ENCODE results near the gene NR1I3.

Gene NR1I3

DNA sequence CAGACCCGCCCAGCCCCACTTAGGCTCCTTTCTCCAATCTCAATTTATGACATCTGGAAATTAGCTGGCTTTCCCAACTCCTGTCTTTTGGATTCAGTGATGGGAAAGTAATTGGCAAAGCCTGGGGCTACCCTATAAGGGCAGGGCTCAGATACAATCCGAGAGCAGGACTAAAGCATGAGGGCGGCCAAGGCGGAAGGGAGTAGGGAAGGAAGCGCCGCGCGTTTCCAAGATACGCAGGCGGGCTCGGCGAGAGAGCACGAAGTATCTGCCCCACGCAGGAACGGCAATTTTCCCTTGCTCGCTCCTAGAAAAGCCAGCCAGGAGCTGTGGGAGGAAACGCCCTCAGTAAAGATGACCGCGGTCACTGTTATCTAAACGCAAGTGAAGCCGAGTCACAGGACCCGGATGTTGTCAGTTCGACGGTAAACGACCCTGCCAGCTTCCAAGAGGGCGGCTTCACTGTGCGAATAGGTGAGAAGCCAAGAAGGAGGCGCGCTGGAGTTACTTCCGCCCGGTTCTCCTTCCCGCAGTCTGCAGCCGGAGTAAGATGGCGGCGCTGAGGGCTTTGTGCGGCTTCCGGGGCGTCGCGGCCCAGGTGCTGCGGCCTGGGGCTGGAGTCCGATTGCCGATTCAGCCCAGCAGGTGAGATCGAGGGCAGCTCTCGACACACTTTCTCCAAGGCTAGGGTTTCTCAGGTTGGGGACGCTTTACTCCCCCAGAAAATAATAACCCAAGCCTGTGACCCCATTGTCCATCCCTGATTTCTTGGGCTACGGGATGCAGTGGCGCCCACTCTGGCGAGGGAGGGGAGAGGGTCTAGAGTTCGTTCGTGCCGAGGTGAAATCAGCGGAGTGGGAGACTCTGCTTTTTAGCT, 35.9 kb downstream of the NR1I3 start, which contains the start of gene NDUFS2:
Gene NDUFS2 (plus strand): TSS at position 532 of the 877 bp plus-strand sequence. CDS start 19 bp downstream, at position 551.
- Histone ChIP-seq H3K27me3 (ENCODE audit: control insufficient read depth, insufficient read depth, low read length, poor library complexity, severe bottlenecking) (no peaks in the 10 kb centered on the region), H3K9me3 (ENCODE audit: control insufficient read depth, low read length) (no peaks in the 10 kb centered on the region), H3K4me3 (ENCODE audit: insufficient read depth, low read depth, low read length) (peak within 1 kb of the TSS; percentile 97), H3K4me1 (ENCODE audit: control insufficient read depth, insufficient read depth, low read length) (peaks cover 45% of the 10 kb centered on the region), H3K27ac (ENCODE audit: insufficient read depth, low read depth, low read length, poor library complexity, severe bottlenecking) (peak within 1 kb of the TSS; percentile 81), H3K36me3 (ENCODE audit: control insufficient read depth, insufficient read depth, low read length) (peaks cover 19% of the 10 kb centered on the region)
- 6 to 7% methylated on average over 53 of the region's 53 CpGs for WGBS, 2 experiments

DNA sequence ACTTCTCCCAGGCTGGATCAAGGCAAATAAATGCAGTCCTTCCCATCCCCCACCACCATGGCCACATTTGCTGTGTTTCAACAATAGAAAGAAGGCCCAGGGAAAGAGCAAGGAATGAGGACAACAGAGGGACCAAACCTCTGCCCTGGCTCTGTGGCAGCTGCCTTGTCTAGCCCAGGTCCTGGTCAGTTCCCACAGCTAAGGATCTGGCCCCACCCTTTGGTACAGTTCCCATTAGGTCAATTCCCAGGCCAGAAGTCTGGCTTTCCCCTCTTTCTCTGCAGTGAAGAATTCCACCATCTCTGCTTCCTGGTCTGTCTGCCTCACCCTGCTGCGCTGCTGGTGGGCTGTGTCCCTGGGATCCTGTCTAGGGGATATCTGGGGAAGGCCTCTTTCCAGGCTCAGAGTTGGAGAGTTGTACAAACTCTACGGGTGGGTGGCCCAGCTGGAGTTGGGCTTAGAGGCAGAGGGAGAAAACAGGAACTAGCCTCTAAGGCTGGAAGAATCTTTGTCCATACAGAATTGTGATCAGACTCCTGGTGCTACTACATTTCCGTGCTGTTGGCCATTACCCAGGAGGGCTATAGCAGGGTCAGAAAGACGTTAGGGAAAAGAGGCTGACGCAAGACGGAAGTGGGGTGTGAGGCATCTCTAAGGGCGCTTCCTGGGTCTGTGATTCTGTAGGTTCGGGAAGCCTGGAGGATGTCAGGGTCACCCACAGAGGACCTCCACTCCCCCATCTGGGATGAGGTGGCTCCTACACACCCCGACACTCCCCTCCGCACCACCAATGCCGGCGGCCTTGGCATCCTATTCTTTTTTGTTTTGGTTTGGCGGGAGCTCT, 36.8 kb downstream of the NR1I3 start:
- Histone ChIP-seq H3K36me3 (ENCODE audit: control insufficient read depth, insufficient read depth, low read length) (peaks cover 11% of the 10 kb centered on the region), H3K27me3 (ENCODE audit: control insufficient read depth, insufficient read depth, low read length, poor library complexity, severe bottlenecking) (no peaks in the 10 kb centered on the region), H3K9me3 (ENCODE audit: control insufficient read depth, low read length) (no peaks in the 10 kb centered on the region), H3K27ac (ENCODE audit: insufficient read depth, low read depth, low read length, poor library complexity, severe bottlenecking) (peak overlapping the region; percentile 81), H3K4me1 (ENCODE audit: control insufficient read depth, insufficient read depth, low read length) (peaks cover 53% of the 10 kb centered on the region), H3K4me3 (ENCODE audit: insufficient read depth, low read depth, low read length) (no peak overlapping the region)
- WGBS, 2 experiments = 88 to 89% methylated on average over 13 of the region's 13 CpGs

DNA sequence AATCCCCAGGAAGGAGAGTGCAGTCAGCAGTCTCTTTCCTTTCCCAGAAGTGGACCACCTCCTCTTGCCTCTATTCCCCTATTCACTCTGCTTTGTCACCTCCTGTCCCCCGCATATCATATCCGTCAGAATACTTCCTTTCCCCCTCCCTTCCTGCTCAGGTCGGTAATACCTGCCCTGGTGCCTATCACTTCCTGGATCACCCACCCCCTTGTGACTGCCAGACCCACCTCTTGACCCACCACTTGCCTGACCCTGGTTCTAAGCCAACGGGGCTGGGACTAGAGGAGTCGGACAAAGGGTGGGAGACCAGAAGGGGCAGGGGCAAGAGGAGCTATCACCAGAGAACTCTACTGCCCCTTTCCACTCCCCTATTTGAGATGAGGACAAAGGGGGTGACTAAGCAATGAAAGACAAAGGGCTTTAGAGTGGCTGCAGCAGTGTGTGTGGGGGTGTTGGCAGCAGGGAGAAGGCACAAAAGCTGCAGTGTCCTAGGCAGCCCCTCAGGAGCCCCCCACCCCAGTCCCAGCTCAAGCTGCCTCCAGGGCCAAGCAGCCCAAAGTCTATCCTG, 37.5 kb downstream of the NR1I3 start:
- Histone ChIP-seq H3K27ac (ENCODE audit: insufficient read depth, low read depth, low read length, poor library complexity, severe bottlenecking) (peak overlapping the region; percentile 52), H3K36me3 (ENCODE audit: control insufficient read depth, insufficient read depth, low read length) (peaks cover 8% of the 10 kb centered on the region), H3K9me3 (ENCODE audit: control insufficient read depth, low read length) (no peaks in the 10 kb centered on the region), H3K4me1 (ENCODE audit: control insufficient read depth, insufficient read depth, low read length) (peaks cover 54% of the 10 kb centered on the region), H3K4me3 (ENCODE audit: insufficient read depth, low read depth, low read length) (no peak overlapping the region), H3K27me3 (ENCODE audit: control insufficient read depth, insufficient read depth, low read length, poor library complexity, severe bottlenecking) (no peaks in the 10 kb centered on the region)
- 65 to 70% methylated on average over 5 of the region's 5 CpGs for WGBS, 2 experiments

DNA sequence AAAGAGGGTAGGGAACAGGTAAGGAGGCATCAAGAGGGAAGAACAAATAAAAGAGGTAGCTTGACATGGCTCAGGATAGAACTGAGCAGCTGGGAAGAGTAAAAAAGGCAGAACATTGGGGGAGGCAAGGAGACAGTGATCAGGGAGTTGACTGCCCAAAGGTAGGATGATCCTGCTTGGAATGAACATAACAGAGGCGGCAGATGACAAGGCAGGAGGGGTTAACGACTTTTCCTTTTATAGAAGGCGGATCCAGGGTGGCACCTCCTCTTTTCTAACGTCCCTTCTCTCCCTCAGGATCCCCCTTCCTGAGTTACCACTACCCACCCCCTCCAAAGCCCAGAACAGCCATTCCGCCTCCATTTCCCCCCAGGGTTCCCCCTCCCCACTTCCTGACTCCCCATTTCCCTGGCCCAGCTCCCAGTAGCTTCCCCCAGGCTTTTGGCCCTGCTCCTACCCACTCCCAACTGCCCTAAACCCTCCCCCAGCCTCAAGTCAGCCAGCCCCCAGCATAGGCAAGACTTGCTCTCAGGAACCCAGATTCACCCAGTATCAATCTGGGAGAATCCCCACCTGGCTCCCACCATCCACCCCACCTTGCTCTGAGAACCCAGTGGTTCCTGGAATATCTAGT, 38.4 kb downstream of the NR1I3 start:
- WGBS, 2 experiments = 63 to 70% methylated on average over 5 of the region's 5 CpGs
- Histone ChIP-seq H3K9me3 (ENCODE audit: control insufficient read depth, low read length) (no peaks in the 10 kb centered on the region), H3K36me3 (ENCODE audit: control insufficient read depth, insufficient read depth, low read length) (peaks cover 3% of the 10 kb centered on the region), H3K4me3 (ENCODE audit: insufficient read depth, low read depth, low read length) (no peak overlapping the region), H3K4me1 (ENCODE audit: control insufficient read depth, insufficient read depth, low read length) (peaks cover 54% of the 10 kb centered on the region), H3K27me3 (ENCODE audit: control insufficient read depth, insufficient read depth, low read length, poor library complexity, severe bottlenecking) (no peaks in the 10 kb centered on the region), H3K27ac (ENCODE audit: insufficient read depth, low read depth, low read length, poor library complexity, severe bottlenecking) (peak overlapping the region; percentile 58)

DNA sequence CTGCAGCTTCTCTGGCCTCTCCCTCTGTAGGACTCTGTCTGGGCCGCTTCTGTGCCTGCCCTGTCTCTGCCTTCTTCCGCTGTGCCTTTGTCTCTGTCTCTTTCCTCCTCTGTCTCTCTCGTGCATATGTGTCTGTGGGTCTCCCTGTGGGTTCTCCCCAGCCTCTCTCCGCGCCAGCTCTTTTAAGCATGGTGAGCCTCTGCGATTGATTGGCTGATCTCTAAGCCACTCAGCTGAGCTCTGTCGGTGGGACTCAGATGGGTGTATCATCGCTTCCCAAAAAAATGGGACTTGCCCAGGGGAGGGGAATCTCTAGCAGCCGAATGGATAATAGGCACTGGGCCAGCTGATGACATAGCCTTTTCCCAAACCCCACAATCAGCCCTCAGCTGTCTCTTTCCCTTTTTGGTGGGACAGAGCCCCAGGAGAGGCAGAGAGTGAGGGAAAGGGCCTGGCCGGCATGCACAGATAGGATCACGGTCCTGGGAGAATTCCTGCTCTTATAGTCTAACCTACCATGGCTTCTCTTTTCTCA, 39.0 kb downstream of the NR1I3 start, which contains the start of gene ADAMTS4:
Gene ADAMTS4 (minus strand): TSS at position 158 of the 535 bp plus-strand sequence. CDS start 427 bp downstream, outside the sequence.
- peak within 1 kb of the TSS; percentile 7 for H3K4me3 ChIP-seq (ENCODE audit: insufficient read depth, low read depth, low read length)
- no peaks in the 10 kb centered on the region for H3K9me3 ChIP-seq (ENCODE audit: control insufficient read depth, low read length)
- H3K36me3 ChIP-seq (ENCODE audit: control insufficient read depth, insufficient read depth, low read length) = peaks cover 3% of the 10 kb centered on the region
- peak within 1 kb of the TSS; percentile 58 for H3K27ac ChIP-seq (ENCODE audit: insufficient read depth, low read depth, low read length, poor library complexity, severe bottlenecking)
- H3K4me1 ChIP-seq (ENCODE audit: control insufficient read depth, insufficient read depth, low read length) = peaks cover 54% of the 10 kb centered on the region
- 48 to 56% methylated on average over 11 of the region's 11 CpGs for WGBS, 2 experiments
- H3K27me3 ChIP-seq (ENCODE audit: control insufficient read depth, insufficient read depth, low read length, poor library complexity, severe bottlenecking) = no peaks in the 10 kb centered on the region

DNA sequence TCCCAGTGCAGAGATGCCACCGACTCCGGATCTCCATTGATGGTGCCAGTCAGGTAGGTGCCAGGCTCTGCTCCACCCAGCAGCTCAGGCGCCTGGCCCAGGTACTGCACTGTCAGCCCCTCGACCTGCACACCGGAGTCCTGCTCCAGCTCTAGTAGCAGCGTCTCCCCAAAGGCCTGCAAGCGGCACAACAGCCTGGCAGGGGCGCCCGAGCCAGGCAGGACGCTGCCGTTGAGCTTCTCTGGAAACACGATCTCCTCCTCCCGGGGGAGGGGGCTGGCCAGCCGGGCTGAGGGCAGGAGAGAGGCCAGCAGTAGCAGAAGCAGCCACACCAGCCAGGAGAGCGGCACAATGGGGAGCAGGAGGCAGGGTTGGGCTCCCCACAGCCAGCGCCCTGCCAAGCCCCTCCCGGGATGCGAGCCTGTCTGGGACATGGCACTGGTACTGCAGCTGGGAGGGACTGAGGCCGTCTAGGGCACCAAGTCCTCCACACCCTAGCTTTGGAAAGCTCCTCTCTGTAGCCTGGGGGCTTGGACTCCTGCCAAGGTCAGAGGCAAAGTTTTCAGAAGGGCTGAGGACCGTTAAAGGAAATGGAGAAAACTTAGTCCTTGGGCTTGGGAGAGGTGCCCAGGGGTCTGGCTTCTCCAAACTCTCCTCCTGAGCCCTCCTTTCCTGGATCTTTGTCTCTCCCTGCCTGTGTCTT, 39.7 kb downstream of the NR1I3 start:
- H3K4me1 ChIP-seq (ENCODE audit: control insufficient read depth, insufficient read depth, low read length) = peaks cover 54% of the 10 kb centered on the region

DNA sequence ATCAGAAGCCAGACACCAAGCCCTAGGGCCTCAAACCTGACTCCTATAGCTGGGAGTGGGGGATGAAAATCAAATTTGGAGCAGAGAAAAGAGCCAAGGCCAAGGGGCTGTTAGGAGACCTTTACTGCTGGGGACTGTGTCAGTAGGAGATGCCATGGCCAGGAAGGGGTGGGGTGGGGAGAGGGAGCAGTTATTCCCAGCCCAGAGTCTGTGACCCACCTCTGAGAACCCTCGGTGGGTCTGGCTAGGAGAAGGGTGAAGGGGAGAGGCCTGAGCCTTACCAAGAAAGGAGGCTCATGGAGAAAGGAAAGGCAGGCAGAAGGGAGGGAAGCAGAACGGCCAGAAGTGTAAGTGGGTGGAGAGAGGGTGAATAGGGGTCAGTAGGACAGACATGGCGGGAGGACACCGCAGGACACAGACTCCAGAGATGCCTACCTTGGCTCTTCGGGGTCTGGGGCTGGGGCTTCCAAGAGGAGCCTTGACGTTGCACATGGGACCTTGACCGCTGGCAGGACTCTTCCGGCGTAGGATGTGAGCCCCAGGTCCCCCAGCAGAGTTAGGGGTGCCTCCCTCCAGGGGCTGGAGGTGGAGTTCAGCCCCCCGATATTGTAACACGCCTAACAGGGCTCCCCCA, 40.3 kb downstream of the NR1I3 start:
- no peak overlapping the region for H3K27ac ChIP-seq (ENCODE audit: insufficient read depth, low read depth, low read length, poor library complexity, severe bottlenecking)
- no peaks in the 10 kb centered on the region for H3K27me3 ChIP-seq (ENCODE audit: control insufficient read depth, insufficient read depth, low read length, poor library complexity, severe bottlenecking)
- no peaks in the 10 kb centered on the region for H3K36me3 ChIP-seq (ENCODE audit: control insufficient read depth, insufficient read depth, low read length)
- peak overlapping the region; percentile 7 for H3K4me3 ChIP-seq (ENCODE audit: insufficient read depth, low read depth, low read length)
- H3K4me1 ChIP-seq (ENCODE audit: control insufficient read depth, insufficient read depth, low read length) = peaks cover 54% of the 10 kb centered on the region
- WGBS, 2 experiments = 86 to 87% methylated on average over 11 of the region's 11 CpGs
- H3K9me3 ChIP-seq (ENCODE audit: control insufficient read depth, low read length) = no peaks in the 10 kb centered on the region

More for the DNA sequence above, 39.7 kb downstream of the NR1I3 start:
- 23 to 25% methylated on average over 20 of the region's 20 CpGs for WGBS, 2 experiments
- Histone ChIP-seq H3K27ac (ENCODE audit: insufficient read depth, low read depth, low read length, poor library complexity, severe bottlenecking) (no peak overlapping the region), H3K36me3 (ENCODE audit: control insufficient read depth, insufficient read depth, low read length) (no peaks in the 10 kb centered on the region), H3K27me3 (ENCODE audit: control insufficient read depth, insufficient read depth, low read length, poor library complexity, severe bottlenecking) (no peaks in the 10 kb centered on the region), H3K9me3 (ENCODE audit: control insufficient read depth, low read length) (no peaks in the 10 kb centered on the region), H3K4me3 (ENCODE audit: insufficient read depth, low read depth, low read length) (peak overlapping the region; percentile 7)

DNA sequence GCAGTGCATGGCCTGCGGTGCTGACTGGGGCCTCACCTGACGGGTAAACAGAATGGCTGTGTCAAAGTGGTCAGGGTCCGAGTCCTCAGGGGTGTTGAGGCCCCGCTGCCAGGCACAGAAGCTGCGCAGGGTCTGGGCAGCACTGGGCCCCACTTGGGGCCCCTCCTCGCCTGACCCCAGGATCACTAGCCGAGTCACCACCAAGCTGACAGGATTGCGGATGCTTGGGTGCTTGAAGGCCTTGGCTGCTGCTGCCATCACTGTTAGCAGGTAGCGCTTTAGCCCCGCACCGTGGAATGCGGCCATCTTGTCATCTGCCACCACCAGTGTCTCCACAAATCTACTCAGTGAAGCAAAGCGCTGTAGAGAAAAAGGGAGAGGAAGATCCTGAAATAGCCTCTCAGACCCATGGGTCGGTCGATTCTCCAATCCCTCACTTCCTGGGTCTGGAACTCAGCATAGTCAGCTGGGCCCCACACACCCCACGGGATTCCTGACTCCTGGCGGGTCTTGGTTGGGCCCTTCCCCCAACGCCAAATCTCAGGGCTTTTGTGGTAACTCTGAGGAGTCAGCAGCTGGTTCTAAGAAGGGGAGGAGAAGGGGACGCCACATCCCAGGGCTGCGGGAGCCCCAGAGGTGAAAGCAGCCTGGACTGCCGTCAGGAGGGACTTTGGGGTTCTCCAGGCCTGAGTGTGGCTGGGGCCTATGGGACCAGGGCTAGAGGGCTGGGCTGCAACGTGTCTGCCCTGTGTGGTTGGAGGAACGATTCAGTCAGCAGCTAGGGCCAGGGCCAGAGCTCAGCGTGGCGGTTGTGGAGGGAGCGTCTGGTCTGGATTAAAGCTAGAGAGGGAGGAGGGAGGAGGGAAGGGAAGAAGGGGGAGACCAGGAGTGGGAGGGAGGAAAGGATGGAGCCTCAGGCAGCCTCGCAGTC, 41.2 kb downstream of the NR1I3 start:
- WGBS, 2 experiments = 70 to 72% methylated on average over 27 of the region's 27 CpGs
- Histone ChIP-seq H3K4me1 (ENCODE audit: control insufficient read depth, insufficient read depth, low read length) (peaks cover 54% of the 10 kb centered on the region), H3K9me3 (ENCODE audit: control insufficient read depth, low read length) (no peaks in the 10 kb centered on the region), H3K27me3 (ENCODE audit: control insufficient read depth, insufficient read depth, low read length, poor library complexity, severe bottlenecking) (no peaks in the 10 kb centered on the region), H3K4me3 (ENCODE audit: insufficient read depth, low read depth, low read length) (peak overlapping the region; percentile 16), H3K27ac (ENCODE audit: insufficient read depth, low read depth, low read length, poor library complexity, severe bottlenecking) (peak overlapping the region; percentile 40), H3K36me3 (ENCODE audit: control insufficient read depth, insufficient read depth, low read length) (no peaks in the 10 kb centered on the region)

All from ectodermal cell (in vitro differentiated cells).